B cell (primary cell): ENCODE data around the gene TCF12.

Source experiments
- EZH2 ChIP-seq: IDR thresholded peaks from 2 replicates; pipeline ENCODE4 v1.6.1; 2012; ENCODE audit warnings: borderline replicate concordance, low read depth, mild to moderate bottlenecking, moderate library complexity, low read length; ENCODE audit not compliant: insufficient read depth, poor library complexity, severe bottlenecking
- TF ChIP-seq, protein P1 (sequence below): fragments of 200-600 bp; IDR thresholded peaks from one replicate; pipeline ENCODE4 v1.8.0; 2022; ENCODE audit warnings: antibody characterized with exemption, mild to moderate bottlenecking

- TF ChIP-seq, protein P1, sequence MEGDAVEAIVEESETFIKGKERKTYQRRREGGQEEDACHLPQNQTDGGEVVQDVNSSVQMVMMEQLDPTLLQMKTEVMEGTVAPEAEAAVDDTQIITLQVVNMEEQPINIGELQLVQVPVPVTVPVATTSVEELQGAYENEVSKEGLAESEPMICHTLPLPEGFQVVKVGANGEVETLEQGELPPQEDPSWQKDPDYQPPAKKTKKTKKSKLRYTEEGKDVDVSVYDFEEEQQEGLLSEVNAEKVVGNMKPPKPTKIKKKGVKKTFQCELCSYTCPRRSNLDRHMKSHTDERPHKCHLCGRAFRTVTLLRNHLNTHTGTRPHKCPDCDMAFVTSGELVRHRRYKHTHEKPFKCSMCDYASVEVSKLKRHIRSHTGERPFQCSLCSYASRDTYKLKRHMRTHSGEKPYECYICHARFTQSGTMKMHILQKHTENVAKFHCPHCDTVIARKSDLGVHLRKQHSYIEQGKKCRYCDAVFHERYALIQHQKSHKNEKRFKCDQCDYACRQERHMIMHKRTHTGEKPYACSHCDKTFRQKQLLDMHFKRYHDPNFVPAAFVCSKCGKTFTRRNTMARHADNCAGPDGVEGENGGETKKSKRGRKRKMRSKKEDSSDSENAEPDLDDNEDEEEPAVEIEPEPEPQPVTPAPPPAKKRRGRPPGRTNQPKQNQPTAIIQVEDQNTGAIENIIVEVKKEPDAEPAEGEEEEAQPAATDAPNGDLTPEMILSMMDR: no peak
- TF ChIP-seq EZH2: no peak
Measured at GRCh38 chr15:56968821-56969220, 50.4 kb downstream of the TCF12 start.
